GM18517 (cell line): ENCODE measurements around the gene GLRX5.

ENCODE experiments used
- ATAC-seq: cut with Tn5 transposase; IDR thresholded peaks from one replicate; pipeline ENCODE4 v1.9.1; 2021; ENCODE audit warnings: mild to moderate bottlenecking, moderate library complexity; ENCODE audit not compliant: unreplicated experiment

The GLRX5 gene

DNA sequence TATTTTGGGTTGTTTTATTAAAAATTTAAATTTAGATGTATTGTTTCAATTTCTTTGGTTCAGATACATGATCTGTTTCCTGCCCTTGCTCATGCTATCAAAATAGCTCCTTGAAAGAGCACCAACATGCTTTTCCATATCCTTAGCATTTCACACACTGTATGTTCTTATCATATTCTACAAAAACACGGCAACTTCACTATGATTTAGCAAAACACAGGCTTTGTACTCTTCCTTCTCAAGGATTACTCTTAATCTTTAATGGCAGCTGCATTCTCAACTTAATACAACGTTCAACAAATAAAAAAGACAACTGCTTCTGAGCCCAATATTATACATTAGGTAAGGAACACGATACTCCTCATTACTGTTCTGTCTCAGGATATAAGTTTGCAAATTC, 2.9 kb upstream of the GLRX5 start:
- no peak for ATAC-seq

DNA sequence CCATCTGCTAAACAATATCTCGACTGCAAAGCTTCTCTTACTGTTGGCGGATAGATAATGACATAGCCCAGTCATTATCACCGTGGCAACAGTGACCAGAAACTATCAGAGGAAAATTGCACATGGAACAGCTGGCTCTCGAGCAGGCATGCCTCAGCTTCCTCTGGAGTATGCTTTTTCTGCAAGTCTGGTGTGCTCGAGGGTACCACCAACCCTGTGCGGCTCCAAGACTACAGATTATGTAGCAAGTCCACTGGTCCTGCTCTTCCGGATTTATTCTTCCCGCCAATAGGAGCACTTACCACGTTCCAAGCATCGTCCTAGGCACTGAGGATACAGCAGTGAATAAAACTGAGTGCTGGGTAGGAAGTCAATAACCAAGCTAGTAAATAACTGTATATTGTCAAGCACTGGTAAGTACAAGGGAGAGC, 1.4 kb upstream of the GLRX5 start:
- ATAC-seq, result no peak

DNA sequence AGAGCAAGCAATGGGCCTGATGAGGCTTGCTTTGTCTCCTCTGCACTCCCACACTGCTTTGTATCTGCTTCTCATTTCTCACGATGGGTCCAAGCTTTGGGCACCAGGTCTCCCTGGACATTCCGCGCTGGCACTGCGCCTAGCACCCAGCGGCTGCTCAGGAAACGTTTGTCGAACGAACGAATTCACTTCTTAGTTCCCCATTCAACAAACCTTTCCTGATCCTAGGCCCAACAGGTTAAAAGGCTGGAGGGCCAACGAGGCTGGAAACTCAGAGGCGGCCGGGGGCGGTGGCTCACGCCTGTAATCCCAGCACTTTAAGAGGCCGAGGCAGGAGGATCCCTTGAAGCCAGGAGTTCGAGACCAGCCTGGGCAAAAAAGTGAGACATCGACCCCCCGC, 1.0 kb upstream of the GLRX5 start:
- ATAC-seq, result no peak

DNA sequence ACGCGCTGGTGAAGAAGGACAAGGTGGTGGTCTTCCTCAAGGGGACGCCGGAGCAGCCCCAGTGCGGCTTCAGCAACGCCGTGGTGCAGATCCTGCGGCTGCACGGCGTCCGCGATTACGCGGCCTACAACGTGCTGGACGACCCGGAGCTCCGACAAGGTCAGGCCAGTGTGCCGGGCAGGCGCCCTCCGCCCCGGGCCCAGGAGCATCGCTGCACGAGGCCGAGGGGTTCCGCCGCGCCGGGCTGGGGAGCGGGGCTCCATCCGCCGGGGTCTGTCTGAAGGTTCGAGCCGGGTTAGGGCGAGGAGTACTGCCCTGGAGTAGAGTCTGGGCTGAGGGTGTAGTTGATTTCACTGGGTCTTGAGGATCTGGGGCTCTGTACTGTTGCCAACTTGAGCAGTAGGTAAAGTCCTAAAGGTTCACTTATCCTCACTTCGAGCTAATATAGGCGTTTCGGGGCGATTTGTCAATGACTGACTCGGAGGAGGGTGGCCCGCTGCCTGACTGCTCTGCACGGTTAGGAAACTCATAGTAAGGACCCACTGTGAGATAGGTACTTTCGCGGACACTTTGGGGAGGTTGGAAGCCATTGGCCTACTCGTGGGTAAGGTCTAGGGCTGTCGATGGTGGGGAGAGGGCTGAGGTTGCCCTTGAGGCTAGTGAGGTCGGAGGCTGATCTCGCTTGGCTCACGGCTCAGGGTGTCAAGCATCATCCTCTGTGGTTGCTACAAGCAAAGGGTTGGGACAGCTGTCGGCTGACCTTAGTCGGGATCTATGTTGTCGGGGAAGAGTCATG, 574 bp downstream of the GLRX5 start:
- ATAC-seq, result peak; percentile 3

DNA sequence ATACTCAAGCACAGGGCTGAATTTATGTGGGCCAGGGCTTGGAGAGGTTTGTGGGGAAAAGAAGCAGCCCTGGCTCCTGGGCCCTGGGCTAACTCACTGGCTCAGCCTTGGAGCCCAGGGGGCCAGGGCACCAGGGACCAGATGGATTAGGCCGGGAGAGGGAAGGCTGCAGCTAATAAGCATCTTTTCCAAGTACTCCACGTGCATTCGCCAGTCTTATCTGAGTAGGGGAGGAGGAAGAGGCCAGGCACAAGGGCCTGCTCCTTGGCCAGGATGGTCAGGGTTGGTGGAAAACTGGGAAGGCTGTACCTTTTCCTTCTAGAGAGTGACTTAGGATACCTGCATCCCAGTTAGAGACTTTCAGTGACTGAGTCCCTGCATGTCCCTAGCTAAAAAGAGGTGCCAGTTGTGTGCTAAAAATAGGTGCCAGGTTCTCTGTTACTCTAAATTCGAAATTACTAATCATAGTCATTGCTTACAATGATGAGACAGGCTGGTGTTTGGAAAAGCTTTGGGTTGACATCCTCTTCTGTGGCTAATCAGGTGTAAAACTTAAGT, 1.3 kb downstream of the GLRX5 start:
- no peak for ATAC-seq

DNA sequence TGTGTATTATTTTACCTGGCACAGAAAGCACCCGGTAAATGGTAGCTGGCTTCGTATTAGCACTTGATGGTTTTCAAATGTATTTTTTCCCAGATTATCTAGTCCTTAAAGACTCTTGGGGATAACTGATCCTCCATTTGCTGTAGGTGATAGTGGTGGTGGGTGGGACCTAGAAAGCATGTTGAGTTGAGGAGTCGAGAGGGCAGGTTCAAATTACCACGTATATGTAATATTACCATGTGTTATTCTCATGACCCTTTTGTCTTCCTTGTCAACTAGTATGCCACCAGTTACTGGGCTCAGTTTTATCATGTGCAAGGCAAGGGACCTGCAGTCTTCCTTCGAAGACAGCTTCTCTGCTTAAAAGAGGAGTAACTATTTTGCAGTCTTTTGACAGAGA, 1.8 kb downstream of the GLRX5 start:
- no peak for ATAC-seq

DNA sequence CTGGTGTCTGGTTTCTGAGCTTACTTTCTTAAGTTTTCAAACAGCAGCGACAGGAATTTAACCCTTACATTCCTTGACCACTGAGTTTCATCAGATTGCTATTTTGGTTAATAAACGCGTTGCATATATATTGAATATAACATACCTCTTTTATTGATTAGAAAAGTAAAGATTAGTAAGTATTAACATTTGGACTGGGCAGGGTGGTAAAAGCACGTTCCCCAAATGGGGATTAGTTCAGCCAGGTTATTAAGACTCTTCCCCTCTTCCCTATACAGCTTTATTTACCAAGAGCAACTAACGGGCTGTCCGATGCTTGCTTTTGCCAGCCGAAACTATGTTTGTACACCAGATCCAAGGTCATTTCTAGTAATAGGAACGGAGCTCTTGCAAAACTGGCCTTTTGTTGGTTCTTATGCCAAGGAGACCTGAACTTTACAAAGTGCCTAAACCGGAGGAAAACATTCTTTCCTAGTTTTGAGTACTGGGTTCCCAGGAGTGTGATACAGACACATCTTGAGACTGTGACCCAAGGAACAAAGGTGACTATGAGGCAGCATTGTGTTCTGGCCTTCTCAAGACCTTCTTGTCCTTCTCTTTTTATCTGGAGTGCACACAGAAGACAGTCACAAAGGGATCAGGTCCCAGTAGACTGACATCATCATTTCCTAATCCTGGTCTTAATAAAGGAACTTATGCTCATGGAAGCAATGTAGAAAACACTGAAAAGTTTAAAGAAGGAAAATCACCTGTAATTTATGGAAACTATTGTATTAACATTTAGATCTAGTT, 2.6 kb downstream of the GLRX5 start:
- ATAC-seq, result no peak

DNA sequence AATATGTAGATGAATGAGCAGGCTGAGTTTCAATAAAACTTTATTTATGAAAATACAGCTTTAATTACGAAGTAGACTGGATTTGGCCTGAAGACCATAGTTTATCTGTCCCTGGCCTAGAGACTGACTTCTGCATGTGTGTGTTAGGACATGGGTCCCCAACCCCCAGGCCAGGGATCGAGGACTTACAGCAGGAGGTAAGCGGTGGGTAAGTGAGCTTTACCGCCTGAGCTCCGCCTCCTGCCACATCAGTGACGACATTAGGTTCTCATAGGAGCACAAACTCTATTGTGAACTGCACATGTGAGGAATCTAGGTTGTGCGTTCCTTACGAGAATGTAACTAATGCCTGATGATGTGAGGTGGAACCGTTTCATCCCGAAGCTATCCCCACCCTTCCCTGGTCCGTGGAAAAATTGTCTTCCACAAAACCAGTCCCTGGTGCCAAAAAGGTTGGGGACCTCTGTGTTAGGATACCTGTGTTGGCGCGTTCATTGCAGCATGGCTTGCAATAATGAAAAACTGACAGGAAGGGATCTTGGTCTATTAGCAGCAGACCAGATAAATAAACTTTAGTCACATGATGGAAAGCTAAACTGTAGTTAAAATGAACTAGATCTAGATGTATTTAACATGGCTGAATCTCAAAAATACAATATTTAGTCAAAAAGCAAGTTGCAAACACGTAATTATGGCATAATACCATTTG, 4.1 kb downstream of the GLRX5 start:
- no peak for ATAC-seq

DNA sequence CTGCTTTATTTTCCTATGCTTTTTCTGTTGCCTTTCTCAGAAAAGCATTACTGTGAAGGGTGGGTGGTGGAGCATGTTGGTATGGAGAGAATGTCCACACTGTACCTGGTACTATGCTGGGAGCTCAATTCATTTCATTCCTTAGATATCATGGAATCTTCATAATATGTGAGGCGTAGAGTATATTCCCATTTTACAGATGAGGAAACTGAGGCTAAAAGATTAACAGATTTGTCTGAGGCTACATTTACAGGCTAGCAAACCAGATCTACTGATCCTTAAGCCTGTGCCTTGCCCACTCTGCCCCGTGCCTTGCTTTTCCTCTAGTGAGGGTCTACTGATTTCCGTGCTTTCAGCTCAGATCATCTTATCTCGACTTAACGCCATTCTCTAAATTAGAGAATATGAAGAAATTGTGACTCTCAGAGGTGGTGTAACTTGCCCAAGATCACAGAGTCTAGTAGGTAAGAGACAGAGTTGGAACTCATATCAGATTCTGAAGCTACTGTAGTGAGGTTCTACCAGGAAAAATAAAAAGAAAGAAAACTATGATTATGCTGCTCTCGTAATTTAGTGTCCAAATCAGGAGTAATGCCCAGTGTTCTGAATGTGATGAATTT, 5.5 kb downstream of the GLRX5 start:
- ATAC-seq, result no peak

DNA sequence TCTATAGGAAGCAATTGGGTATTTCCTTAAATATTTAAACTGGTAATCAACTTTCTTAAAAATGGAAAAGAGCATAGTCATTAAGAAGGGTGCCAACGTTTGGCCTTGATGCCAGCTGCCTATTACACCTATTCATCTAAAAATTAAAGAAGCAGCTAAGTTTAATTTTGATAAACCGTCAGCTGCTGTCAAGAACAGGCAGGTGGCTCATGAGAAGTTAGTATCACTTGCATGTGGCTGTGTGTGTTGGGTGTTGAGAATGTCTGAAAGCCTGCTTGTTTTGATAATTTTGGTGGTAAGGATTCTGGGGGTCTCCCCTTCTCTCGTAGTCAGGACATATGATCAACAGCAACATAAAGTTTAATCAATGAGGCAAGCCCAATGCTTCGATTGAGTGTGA, 6.5 kb downstream of the GLRX5 start:
- no peak for ATAC-seq

DNA sequence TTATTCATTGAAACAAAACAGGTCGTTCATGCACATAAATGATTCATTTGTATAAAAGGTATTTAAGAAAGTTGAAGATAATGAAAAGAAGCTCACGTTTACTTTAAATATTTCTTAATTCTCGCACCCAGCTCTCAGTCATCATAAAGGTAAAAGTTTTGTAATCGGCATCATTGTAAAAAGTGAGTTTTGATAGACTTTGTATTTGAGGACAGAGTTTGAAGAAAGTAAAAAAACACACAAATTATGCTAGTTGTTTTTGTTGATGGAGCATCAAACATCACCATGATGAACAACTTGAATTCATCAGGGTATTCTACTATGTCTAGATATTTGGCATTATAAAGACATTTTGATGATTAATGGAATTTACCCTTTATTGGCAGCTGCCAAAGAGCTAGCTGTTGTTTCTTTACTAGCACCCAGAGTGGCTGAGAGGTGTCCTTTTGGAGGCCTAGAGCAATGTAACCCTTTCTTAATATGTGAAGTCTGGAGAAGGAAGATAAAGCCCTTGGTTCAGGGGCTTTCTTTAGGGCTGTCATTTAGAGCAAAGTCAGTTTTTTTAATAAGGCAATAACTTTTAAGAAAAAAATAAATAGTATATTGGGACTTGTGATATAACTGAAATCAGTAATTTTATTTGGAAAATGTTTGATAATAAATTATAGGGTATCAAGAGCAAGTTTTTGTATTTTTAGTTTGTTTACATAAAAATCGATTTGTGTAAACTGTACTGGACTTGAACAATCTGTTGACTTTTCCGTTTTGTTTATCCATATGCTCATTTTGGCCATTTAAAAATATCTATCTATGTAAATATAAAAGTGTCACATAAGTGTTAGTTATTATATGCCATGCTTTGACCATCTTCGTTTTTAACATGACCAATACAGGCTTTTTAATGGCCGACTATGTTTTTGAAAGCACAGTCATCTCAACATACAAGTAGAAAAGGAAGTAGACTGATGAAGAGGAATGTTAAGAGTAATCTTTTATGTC, 7.4 kb downstream of the GLRX5 start:
- no peak for ATAC-seq

DNA sequence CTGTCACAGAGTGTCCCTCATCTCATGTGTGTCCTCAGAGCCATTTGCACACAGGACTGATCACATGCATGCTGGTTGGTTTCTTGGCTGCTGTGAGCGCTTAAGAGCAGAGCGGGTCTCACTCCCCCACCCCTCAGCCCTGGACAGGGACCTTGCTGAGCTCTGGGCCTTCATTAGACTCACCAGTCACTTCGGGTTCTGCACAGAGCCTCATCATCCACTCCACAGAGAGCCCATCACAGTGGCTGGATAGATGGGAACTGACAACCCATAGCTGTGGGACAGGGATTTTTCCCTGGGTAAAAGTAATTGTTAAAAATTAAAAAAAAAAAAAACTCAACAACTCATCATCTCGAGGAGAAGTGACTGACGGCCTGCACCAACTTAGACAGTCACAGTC, 8.2 kb downstream of the GLRX5 start:
- no peak for ATAC-seq

DNA sequence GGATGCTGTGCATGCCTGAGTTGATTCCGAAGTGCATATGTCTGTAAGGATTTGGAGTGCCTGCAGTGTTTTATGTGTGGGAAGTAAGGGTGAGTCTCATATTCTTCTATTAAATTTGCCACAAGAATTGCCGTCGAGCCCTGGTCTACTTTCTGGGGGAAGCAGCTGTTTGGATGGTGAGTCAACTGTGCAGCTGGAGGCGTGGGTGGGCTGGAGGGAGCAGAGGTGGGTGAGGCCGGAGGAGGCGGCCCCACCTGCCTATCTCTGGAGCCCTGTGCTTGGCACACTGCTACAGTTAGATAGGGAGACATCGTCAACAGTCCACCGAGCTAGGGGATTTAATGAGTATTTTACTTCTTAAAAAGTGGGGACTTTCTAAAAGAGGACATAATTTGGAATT, 9.7 kb downstream of the GLRX5 start:
- no peak for ATAC-seq

DNA sequence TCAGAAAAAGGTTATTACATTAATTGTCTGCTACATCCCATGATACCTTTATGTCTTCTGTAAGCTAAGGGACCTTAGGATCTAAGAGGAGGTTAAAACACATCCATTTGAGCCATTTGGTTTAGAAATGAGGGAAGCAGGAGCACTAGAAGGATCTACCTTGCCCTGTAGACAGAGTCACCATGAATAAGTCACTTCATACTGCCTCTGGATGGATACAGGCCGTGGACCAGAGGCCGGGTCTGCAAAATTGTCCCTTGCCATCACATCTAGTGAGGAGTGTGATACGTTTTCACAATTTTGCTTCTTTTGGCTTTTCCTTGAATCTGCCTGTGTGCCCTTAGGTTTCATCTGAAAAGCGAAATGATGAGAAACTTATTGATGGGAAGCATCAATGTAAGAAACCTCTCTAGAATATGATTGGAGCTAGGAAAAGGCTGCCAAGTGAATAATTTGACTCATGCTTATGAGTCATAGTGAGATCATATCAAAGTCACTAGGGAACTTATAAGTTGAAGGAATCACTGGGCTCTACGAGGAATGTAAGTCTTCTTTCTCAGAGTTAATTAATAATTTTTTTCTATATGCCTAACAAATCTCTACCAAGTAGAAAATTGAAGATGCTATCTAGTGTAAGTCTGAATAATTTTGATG, 10.8 kb downstream of the GLRX5 start:
- no peak for ATAC-seq

DNA sequence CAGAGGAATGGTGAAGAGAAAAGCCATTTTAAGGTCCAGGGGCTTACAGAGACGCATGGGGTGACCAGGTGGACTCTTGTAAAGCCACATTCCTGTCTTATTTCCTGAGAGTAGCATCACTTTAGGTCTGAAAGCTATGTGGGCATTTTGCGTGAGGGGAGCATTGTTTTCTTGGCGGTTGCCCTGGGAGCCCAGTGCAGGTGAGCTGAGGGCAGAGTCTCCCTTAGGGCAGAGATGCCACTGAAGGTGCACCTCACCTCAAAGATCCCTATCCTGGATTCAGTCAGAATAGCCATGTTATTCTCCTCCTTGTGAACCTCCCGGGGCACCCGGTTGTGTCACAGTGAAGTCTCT, 12.4 kb downstream of the GLRX5 start:
- ATAC-seq, result no peak

DNA sequence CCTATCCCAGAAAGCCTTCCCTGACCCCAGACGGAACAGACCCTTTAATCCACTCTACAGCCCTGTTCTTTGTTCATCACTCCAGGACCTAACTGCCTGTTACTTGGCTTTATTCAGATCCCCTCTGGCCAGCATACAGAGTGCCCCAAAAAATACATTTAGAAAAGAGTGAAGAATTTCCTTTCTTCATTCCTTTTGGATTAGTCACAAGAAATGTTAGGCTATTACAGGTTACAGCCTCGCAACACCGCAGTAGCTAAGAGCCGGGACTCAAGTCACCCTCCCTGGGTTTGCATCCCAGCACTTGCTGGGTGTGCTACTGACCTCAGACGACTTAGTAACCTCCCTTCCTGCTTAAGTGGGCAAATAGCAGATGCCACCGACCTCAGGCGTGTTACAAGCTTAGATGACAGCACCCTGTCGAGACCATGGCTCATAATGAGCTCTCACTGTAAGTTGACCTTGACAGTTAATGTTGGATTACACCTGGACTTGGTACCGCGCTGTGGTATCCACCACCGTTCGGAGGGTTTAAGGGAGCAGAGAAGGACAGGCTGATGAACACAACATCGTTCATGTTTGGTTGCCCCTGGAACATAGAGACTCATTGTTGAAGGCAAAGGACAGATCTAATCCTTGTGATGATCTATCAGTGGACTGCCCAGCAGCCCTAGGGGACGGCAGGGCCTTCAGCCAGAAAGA, 12.9 kb downstream of the GLRX5 start:
- no peak for ATAC-seq

DNA sequence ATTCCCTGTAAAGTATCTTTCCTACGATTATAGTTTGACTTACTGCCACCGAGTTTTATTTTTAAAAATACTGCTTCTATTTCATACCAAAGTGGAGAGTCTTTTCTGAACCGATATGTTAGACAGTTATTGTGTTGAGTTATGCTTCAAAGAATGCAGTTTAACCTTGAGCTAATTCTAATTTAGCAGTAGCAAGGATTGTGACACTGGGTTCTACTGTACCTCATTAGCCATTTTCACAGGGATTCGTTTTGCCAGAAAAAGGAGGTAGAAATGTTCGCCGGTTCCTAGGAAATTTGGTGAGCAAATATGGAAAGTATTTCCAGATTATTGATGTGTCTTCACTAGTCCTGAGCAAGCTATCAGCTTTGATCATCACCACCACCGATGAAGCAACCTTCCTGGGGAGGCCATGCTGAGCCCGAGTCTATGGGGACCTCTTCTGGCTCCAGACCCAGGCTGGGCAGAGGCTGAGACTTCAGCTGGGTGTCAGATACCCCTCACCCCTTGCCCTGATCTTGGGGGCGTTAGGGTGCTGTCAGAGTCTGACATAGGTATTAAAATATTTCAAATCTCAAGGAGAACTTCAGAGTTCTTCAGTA, 13.6 kb downstream of the GLRX5 start:
- ATAC-seq, result no peak
